ENCODE results near the gene MRPL20. TPM values are rescaled to one million over a fixed set of nuclear protein-coding genes. Genes with fewer than 3 reads are reported as not detected.

Gene MRPL20
- total and polyA plus RNA-seq, 9 of the 15 experiments (the other 6 are each of a cell fraction or from before 2014, with no cell fraction given): 180 to 671 (median 229) TPM

DNA sequence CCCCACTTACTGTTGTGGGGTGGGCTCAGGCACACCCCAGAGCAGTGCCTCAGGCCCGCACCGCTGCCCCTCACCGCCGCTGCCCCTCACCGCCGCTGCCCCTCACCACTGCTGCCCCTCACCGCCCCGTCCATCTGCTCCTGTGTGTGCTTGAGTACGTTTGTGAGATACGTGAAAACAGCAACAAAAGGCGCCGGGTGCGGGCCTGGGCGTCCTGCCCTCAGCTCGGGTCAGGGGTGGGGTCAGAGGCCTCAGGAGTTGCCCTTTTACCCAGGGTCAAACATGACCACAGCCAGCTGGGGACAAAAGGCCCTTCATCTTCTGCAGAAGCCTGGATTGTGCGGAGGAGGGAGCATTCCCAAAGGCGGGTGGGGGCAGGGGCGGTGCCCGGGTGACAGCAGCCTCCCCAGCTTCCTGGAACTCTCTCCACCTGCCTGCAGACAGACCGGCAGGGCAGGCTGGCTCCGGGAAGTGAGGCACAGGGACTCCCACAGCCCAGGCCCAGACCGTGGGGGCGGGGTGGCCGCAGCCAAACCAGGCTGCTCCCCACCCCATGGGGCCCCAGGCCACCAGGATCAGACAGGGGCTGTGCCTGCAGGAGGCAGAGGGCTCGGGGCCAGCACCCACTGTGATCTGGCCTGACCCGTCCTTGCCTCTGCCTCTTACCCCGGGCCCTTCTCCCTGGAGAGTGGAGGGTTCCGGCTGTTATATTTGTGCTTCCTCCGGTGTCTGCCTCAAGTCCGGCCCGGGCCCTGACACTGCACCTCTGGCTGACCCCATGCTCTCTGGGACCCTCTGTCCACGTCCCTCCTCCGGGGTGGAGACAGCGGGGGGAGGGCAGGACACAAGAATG, 26.1 kb upstream of the MRPL20 start:
- peak overlapping the region; percentile 55 for H3K4me2 ChIP-seq (ENCODE audit: insufficient read depth, low read length)
- 0 out of 2 replicates have a peak, but pooled peaks have one; percentile 25 for TF ChIP-seq OTX1 (CRISPR knock-in tag; IDR thresholded peaks at IDR 0.05)
- peak; percentile 14 to 39; a peak in 2 of 4 replicates for TF ChIP-seq RAD21 (CRISPR knock-in tag; conservative IDR thresholded peaks at IDR 0.05 in 1 of 2, IDR thresholded peaks at IDR 0.05 in 1 of 2)
- TF ChIP-seq DACH1 (IDR thresholded peaks at IDR 0.05; ENCODE audit: partially characterized antibody): peak; percentile 55
- TF ChIP-seq FOSL1 (tag; conservative IDR thresholded peaks at IDR 0.05): 0 out of 2 replicates have a peak, but pooled peaks have one; percentile 11
- peak; percentile 65 for TF ChIP-seq ATF7 (IDR thresholded peaks at IDR 0.05)
- 0 out of 2 replicates have a peak, but pooled peaks have one; percentile 12 for TF ChIP-seq ZNF766 (CRISPR knock-in tag; conservative IDR thresholded peaks at IDR 0.05)
- TF ChIP-seq JUND (IDR thresholded peaks at IDR 0.05; ENCODE audit: borderline replicate concordance, low read depth, low read length): peak; percentile 69
- peak; percentile 74; the same call in 1 of the 3 replicates for TF ChIP-seq JUND (tag; IDR thresholded peaks at IDR 0.05; ENCODE audit: borderline replicate concordance, low read depth, low read length)
- 0 out of 2 replicates have a peak, but pooled peaks have one; percentile 80 for TF ChIP-seq ZNF76 (CRISPR knock-in tag; IDR thresholded peaks at IDR 0.05; ENCODE audit: borderline replicate concordance)
- peak; percentile 81 for TF ChIP-seq ZFX (CRISPR knock-in tag; IDR thresholded peaks at IDR 0.05)
- TF ChIP-seq, protein P1, sequence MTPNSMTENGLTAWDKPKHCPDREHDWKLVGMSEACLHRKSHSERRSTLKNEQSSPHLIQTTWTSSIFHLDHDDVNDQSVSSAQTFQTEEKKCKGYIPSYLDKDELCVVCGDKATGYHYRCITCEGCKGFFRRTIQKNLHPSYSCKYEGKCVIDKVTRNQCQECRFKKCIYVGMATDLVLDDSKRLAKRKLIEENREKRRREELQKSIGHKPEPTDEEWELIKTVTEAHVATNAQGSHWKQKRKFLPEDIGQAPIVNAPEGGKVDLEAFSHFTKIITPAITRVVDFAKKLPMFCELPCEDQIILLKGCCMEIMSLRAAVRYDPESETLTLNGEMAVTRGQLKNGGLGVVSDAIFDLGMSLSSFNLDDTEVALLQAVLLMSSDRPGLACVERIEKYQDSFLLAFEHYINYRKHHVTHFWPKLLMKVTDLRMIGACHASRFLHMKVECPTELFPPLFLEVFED (CRISPR knock-in tag; conservative IDR thresholded peaks at IDR 0.05): peak; percentile 63; the same call in 1 of the 2 replicates
- peak; percentile 82 for TF ChIP-seq ELF1 (tag; IDR thresholded peaks at IDR 0.05)
- no peak for TF ChIP-seq EHMT2 (IDR thresholded peaks at IDR 0.05)
- peak; percentile 81 for TF ChIP-seq MYNN (IDR thresholded peaks at IDR 0.05)
- no peak for TF ChIP-seq MYNN (CRISPR knock-in tag; IDR thresholded peaks at IDR 0.05)
- peak; percentile 71 to 81; a peak in 1 of 4 replicates for TF ChIP-seq ETV6 (IDR thresholded peaks at IDR 0.05; ENCODE audit: borderline replicate concordance in 1 of 2, low read depth in 2 of 2, low read length in 1 of 2)
- TF ChIP-seq ETV6 (CRISPR knock-in tag; IDR thresholded peaks at IDR 0.05; ENCODE audit: borderline replicate concordance): no peak
- TF ChIP-seq, protein P2, sequence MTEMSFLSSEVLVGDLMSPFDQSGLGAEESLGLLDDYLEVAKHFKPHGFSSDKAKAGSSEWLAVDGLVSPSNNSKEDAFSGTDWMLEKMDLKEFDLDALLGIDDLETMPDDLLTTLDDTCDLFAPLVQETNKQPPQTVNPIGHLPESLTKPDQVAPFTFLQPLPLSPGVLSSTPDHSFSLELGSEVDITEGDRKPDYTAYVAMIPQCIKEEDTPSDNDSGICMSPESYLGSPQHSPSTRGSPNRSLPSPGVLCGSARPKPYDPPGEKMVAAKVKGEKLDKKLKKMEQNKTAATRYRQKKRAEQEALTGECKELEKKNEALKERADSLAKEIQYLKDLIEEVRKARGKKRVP (CRISPR knock-in tag; IDR thresholded peaks at IDR 0.05): no peak
- peak in 1 of 2 experiments; percentile 71; a peak in 2 of 4 replicates for TF ChIP-seq TBL1XR1 (IDR thresholded peaks at IDR 0.05; ENCODE audit: low read length in 2 of 2)

More for the DNA sequence above, 26.1 kb upstream of the MRPL20 start:
- Histone ChIP-seq H3K4me1 (replicated peaks in 1 of 2; ENCODE audit: control insufficient read depth in 2 of 2, insufficient read depth in 2 of 2, low read length in 2 of 2) (peaks cover 45 to 87% of the 10 kb centered on the region in 2 experiments), H3K9ac (ENCODE audit: insufficient read depth in 1 of 2, low read depth in 2 of 2, low read length in 2 of 2) (peak overlapping the region; percentile 34 to 90; a peak in 3 of 4 replicates), H3K27ac (ENCODE audit: extremely low read depth, low read depth, low read length) (peak overlapping the region; percentile 57), H2AFZ (ENCODE audit: low read depth, low read length) (peak overlapping the region; percentile 60), H3K27me3 (ENCODE audit: control insufficient read depth in 2 of 2, insufficient read depth in 2 of 2, low read length in 2 of 2) (no peaks in the 10 kb centered on the region), H3K79me2 (ENCODE audit: control insufficient read depth, insufficient read depth, low read length) (no peaks in the 10 kb centered on the region; the same call in 2 of the 3 replicates), H3K9me3 (replicated peaks; ENCODE audit: control insufficient read depth, insufficient read depth, low read depth, low read length) (no peaks in the 10 kb centered on the region), H3K36me3 (ENCODE audit: control insufficient read depth, insufficient read depth, low read length) (no peaks in the 10 kb centered on the region), H4K20me1 (replicated peaks; ENCODE audit: control insufficient read depth, insufficient read depth, low read length) (no peaks in the 10 kb centered on the region), H3K4me3 (no peak overlapping the region; the same call in 1 of the 2 replicates), H3K9me1 (ENCODE audit: control insufficient read depth, insufficient read depth, low read length) (no peaks in the 10 kb centered on the region)
- ATAC-seq (peak; percentile 61), FAIRE-seq (peak; percentile 86), DNase-seq (ENCODE audit: extremely low read depth in 1 of 4, low spot score in 3 of 4) (peak; percentile 84 to 90 (median 90))
- 22% methylated on average over 30 of the region's 34 CpGs for WGBS (ENCODE audit: insufficient coverage, low coverage, missing lambda C conversion rate)
- BruUV-seq (replicated peaks): no TSS peak
- intact Hi-C loops (cut with micrococcal nuclease) (no loop called here), in situ Hi-C loops (cut with MboI) (no loop called here)
- ChIA-PET POLR2A (interaction anchor here (0.5 to 1.0 kb wide), 5 partner anchors 11 to 144 kb away, joined by 3 to 6 read pairs (median 3); partner anchors contain the start of gene AURKAIP1), CTCF (ENCODE audit: low intra/inter-chr PET ratio) (interaction anchor here (0.6 kb wide), 1 partner anchor 34 kb away, joined by 3 read pairs; no protein-coding TSS in a partner anchor)
